ENCODE results near the gene DNAJA3. TPM values are rescaled to one million over a fixed set of nuclear protein-coding genes. Genes with fewer than 3 reads are reported as not detected.
A peak's percentile ranks its signal among the peaks of the same experiment; 100 is the strongest.
"Not testable (repeated sequence)": the region's sequence is repeated elsewhere in the genome, so short reads cannot be mapped to it uniquely, and the experiment has no call there.

The DNAJA3 gene
- total RNA-seq, 1 donor from 2014 or later: 41.0 TPM

- no peak for DNase-seq
These were observed 37.9 kb upstream of the DNAJA3 start for GRCh38 chr16:4387781-4388180.

GRCh38 chr16:4388271-4389021, 37.2 kb upstream of the DNAJA3 start:
- no peak for DNase-seq

- no peak for DNase-seq
These were observed 36.4 kb upstream of the DNAJA3 start for GRCh38 chr16:4389051-4389955.

- no peak for DNase-seq
These were observed 35.1 kb upstream of the DNAJA3 start for GRCh38 chr16:4390266-4391260.

- no peak for DNase-seq
These were observed 33.9 kb upstream of the DNAJA3 start for GRCh38 chr16:4391631-4392381.

GRCh38 chr16:4392382-4393239, 33.1 kb upstream of the DNAJA3 start:
- DNase-seq: no peak

- DNase-seq: no peak
These were observed 32.4 kb upstream of the DNAJA3 start for GRCh38 chr16:4393240-4393600.

GRCh38 chr16:4393850-4394249, 31.8 kb upstream of the DNAJA3 start:
- not testable (repeated sequence) for DNase-seq

GRCh38 chr16:4395055-4395726, 30.5 kb upstream of the DNAJA3 start:
- no peak for DNase-seq

GRCh38 chr16:4399001-4399730, 26.5 kb upstream of the DNAJA3 start:
- no peak for DNase-seq

- DNase-seq: no peak
These were observed 24.6 kb upstream of the DNAJA3 start for GRCh38 chr16:4401094-4401501.

- no peak for DNase-seq
These were observed 24.2 kb upstream of the DNAJA3 start for GRCh38 chr16:4401510-4401909.

GRCh38 chr16:4402439-4403132, 23.1 kb upstream of the DNAJA3 start:
- DNase-seq: peak; percentile 85

- DNase-seq: no peak
These were observed 22.3 kb upstream of the DNAJA3 start for GRCh38 chr16:4403133-4403949.

GRCh38 chr16:4404247-4404966, 21.3 kb upstream of the DNAJA3 start:
- DNase-seq: peak; percentile 66

GRCh38 chr16:4404967-4405696, 20.5 kb upstream of the DNAJA3 start:
- no peak for DNase-seq
